ENCODE data around the gene RCSD1.

The RCSD1 gene

DNA sequence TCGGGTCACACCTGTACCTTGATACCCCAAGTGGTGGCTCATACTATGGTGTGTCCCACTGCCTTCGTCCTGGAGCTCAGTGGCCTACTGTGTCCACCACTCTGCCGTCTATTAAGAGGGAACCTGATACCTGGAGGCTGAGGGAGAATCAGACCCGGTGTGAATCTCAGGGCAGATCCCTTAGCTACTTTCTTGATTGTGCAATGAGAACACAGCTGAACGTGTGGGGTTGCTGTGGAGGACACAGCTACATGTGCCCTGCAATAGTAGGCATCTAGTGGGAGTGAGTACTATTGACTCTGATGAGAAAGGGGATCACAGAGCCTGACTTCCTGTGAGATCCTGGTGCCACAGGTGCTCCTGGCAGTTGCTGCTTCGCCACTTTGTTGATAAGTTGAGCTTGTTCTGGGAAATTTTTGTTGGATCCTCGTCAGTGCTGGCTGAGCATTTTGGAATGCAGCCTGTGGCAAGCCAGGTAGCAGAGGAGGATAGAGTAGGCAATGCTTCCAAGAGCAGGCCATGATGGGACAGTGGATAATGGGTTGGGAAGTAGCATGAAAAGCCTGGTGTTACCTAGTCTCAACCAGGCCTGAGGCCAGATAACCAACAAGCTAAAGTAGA lies 63.5 kb downstream of the RCSD1 start:
- ATAC-seq = no peak

DNA sequence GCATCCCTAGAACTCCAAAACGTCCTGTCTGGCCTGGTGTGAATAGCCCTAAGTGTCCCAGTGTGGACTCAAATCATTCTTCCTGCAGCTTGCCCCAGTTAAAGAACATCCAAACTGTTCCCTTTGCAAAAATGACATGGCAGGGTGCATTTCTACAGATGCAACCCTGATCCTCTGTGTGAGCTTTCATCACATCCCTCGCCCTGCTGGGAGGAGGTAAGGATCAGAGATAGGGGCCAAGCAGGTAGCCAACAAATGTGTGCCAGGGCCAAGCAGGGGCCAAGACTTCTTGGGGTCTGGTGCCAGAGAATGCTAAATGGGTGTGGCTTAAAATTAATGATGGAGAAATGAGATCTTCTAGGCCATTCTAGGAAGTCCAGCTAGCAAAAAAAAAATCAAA lies 64.7 kb downstream of the RCSD1 start:
- DNase-seq (no peak), ATAC-seq (no peak)

More for the DNA sequence above, 63.5 kb downstream of the RCSD1 start:
- DNase-seq = no peak

DNA sequence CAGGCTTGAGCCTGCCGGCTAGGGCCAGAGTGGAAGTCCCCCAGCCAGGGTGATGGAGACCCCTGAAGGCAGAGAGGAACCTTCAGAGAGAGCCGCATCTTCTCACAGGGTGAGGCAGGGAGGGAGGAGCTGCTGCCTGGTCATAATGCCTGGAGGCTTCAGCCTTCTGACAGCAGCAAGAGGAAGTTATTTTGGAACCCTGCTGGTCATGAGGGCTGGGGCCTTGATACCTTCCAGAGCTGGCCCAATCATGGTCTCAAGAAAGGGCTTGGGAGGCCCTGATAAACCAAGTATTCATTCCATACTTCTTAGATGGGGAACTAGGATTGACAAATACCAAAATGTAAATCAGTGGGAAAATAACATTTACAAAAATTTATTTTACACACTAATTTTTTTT lies 65.1 kb downstream of the RCSD1 start:
- no peak for ATAC-seq
- no peak for DNase-seq

DNA sequence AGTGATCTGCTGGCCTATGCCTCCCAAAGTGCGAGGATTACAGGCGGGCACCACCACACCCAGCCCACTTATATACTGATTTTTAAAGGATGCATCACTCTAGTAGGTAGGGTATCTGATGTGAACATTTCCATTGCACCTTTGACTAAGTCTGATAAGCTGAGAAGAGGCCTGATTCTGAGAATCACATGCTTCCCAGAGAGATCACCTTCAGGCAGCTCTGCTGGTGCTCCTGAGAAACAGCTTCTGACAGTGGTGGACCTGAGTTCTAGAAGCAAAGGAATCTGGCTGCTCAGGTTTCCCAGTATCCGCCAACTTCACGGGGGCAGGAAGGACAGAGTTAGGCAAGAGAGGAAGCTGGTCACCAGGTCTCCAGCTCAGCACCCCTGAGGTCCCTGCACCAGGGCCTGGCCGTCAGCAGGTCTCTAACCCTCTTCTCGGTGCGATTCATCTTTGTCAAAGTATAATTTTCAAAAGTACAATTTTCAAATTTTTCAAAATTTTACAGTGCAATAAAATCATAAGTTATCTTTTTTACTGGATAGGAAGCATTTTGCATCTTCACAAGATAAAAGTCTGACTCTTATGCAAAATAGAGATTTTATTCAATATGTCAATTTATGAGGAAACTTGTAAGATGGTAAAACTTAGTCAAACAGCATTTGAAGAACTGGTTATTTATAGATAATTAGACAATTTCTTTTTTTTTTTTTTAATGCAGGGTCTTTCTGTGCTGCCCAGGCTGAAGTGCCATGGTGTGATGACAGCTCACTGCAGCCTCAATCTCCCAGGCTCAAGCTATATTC lies 65.9 kb downstream of the RCSD1 start:
- no peak for DNase-seq
- no peak for ATAC-seq

DNA sequence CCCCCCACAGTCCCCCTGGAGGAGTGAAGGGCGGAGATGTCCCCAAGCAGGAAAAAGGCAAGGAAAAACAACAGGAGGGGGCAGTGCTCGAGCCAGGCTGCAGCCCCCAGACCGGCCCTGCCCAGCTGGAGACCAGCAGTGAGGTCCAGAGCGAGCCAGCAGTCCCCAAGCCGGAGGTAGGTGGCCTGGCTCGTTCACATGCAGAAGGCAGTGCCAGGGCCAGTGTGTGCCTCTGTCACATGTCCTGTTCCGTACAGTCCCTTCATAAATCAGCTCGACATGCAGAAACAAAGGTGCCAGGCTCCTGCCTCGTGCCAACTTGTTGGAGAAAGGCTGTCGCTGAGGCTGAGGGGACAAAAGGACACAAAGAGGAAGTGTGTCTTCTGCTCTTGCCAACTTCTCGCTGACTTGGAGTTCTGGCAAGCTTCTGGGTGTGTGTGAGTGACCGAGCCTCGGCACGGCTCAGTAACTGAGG lies 67.7 kb downstream of the RCSD1 start:
- DNase-seq = no peak
- ATAC-seq = no peak

DNA sequence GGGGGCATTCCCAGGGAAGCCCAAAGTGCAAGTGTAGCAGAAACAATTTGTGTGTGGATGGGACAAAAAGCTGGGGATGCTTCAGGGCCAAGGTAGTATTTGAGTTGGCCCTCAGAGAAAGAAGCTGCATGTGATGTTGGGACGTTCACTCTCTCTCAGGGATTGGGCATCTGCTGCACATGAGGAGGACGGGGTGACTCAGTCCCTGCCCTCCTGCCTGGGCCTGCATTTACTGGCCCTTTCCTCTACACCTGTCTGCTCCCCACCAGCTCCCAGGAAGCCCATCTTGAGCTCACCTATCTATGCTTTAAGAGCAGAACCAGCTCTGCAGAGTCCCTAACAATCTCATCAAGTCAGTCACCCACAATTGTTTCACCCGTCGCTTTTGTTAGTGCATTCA lies 68.3 kb downstream of the RCSD1 start:
- DNase-seq = no peak
- ATAC-seq = no peak

DNA sequence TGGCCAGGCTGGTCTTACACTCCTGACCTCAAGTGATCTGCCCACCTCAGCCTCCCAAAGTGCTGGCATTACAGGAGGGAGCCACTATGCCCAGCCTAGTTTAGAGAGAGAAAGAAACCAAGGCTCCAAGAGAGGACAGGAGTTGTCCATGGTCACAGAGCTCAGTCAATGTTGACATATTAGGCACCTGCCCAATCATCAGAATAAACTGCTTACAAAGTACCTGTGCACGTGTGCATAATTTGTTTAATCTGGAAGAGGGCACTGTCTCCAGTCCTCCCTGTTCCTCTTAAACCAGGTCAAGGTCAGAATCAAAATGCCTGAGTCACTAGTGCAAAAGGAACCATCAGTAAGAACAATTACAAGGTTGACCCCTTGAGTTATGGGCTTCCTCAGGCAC lies 71.5 kb downstream of the RCSD1 start:
- ATAC-seq (no peak), DNase-seq (no peak)

DNA sequence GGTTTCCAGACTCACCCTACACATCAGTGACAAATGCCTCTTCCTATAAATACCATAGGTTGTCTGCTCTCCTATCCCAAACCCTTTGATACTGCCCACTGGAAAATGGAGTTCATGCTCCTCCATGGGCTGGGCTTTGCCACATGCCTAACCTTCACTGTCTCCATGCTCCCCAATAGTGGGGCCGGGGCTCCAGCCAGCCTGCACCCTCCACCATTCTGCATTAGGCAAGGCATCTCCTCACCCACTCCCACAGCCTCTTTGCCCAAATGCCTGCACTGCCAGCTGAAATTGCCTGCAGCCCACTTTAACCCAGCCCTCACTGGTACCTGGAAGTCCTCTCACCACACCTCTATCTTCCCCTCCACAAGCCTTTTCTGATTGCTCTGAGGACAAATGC lies 73.5 kb downstream of the RCSD1 start:
- DNase-seq = no peak
- no peak for ATAC-seq

DNA sequence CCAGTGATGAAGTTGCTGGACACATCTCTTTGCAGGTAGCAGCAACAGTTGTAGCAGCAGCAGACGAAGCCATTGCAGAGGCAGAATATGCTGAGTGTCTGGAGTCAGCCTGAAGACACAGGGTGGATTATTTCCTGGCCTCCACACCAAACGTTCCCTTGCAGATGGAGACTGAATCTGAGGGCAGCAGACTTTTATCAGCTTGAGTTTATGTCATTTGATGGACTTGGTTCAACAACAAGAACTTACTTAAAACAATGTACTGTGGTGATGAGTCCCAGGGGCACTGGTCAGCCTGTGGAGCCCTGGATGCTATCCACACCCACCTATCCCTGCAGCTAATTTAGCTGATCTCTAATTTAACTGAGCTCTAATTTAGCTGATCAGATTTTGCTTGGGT lies 74.7 kb downstream of the RCSD1 start:
- ATAC-seq = no peak
- DNase-seq = no peak

DNA sequence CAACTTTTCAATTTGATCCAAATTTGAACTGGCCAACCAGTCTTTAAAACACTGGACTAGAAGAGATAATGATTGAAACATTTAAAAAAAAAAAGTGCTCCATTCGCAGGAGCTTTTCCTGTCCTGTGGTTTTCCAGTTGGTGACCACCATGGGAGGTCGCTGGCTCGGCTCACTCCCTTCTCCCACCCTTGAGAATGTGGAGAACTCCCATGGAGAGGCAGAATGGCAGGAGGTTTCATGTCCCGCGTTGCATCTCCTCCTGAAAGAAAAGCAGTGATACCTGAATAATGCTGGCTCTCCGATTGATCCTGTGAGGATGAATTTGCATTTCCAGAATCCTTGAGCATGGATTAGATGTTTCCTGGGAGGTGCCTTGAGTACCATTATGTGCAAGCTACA lies 75.2 kb downstream of the RCSD1 start:
- ATAC-seq (no peak), DNase-seq (no peak)

DNA sequence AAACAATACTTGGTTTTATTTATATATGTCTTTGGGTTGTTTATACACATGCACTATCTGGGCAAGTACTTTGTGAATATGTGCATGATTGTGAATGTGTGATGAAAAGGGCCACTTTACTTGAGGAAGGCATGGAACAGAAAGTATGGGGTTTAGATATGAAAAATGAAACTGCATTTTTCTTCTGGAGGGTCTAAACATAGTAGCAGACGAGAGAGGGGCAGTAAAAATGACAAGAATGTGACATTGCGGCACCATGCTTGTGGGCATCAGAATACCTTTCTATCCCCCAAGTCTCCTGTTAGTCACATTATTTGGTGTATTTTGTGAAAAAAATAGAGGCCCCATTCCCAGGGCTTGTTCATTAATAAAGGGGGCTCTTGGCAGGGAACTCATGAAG lies 76.3 kb downstream of the RCSD1 start:
- DNase-seq (no peak), ATAC-seq (no peak)

DNA sequence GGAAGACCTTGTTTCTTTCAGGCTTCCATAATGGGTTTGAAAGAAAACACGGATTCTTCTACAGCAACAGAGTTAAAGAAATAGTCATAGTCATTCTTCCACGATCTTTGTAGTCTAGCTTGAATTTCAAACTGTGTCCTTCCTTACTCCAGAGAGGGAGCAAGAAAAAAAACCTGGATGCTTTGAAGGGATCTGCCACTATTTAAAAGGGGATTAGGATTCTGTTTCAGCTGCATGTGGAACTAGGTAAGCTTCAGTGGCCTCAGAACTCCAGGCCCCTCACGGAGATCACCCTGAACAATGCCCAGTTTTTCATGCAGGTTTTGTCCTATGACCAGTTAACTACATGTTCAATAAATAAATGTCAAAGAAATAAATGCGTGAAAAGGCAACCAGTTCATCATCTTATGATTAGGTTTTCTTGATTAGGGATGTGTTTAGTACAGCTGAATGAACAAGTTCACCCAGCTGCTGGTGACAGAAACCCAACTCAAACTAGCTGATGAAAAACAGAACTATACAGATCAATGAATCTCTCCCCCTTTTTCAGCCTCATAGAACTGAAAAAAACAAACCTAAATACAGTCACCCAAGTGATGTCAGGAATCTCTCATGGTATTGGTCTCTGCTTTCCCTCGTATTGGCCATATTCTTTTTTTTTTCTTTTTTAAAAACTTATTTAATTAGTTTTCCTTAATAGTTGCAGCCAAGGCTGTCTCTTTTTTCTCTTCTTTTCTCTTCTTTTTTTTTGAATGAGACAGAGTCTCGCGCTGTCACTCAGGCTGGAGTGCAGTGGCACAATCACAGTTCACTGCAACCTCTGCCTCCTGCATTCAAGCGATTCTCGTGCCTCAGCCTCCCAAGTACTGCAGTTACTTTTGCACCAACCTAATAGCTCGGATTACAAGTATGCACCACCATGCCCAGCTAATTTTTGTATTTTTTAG lies 77.2 kb downstream of the RCSD1 start:
- DNase-seq = no peak
- no peak for ATAC-seq

DNA sequence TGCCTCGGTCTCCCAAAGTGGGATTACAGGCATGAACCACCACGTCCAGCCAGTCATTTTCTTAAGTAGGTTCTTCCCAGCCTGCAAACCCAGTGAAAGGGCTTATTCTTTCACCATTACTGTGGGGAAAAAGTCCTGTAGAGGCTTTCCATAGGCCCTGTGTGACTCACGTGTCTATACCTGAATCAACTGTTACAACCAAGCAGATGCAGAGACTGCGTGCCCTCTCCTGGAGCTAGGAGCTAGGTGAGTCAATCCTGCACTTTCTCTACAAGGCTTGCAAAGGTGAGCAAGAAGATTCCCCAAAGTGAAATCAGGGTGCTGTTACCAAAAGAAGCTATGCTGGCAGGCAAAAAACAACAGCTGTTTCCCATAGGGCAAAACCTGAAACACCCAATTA lies 77.9 kb downstream of the RCSD1 start:
- no peak for DNase-seq
- peak; percentile 78 for ATAC-seq

DNA sequence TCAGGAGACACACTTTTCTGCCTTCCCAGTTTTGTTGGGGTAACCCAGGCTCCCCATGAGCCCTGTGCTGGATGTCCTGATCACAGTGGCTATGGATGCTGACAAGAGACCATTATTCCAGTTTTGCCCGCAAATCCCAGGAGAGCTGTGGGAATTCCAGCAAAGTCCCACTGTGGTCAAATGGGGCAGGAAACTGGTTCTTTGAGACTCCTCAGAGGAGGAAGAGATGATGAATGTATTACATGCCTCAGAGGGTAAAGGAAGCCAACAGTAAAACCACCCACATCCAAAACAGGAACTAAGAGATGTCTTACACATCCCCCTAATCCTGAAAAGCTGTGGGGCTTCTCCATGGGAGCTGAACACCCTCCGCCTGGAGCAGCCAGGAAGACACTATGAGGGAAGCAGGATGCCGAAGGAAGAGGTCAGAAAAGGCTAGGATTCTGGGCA lies 78.9 kb downstream of the RCSD1 start:
- DNase-seq (no peak), ATAC-seq (no peak)

DNA sequence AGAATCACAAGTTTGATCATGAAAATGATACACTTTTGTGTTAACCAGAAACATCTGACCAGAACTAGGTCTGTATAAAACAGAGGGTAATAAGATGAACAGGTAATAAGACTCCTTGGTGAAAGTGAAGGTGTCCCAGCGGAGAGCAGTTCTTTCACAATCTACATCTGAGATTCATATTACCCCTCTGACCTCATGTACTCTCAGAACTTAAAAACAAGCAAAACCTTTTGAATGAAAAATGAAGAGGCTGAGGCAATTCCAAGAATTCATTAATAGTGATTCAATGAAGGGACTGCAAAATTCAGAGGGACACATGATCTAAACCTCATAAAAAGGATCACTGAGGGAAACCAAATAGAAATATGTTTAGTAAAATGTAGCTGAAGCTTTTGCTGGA lies 80.8 kb downstream of the RCSD1 start:
- DNase-seq = no peak
- ATAC-seq = no peak

DNA sequence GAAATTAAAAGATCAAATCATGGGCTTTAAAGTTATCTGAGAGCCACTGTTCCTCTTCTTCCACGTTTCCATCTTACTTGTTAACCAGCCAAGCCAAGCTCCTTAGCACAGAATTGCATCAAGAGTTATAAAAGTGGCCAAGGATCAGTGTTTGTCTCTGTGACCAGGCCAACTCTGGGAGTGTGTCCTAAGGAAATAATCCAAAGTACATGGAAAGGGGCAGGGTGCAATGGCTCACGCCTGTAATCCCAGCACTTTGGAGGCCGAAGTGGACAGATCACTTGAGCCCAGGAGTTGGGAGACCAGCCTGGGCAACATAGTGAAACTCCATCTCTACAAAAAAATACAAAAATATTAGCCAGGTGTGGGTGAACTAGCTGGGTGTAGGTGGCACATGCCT lies 81.8 kb downstream of the RCSD1 start:
- ATAC-seq = no peak

DNA sequence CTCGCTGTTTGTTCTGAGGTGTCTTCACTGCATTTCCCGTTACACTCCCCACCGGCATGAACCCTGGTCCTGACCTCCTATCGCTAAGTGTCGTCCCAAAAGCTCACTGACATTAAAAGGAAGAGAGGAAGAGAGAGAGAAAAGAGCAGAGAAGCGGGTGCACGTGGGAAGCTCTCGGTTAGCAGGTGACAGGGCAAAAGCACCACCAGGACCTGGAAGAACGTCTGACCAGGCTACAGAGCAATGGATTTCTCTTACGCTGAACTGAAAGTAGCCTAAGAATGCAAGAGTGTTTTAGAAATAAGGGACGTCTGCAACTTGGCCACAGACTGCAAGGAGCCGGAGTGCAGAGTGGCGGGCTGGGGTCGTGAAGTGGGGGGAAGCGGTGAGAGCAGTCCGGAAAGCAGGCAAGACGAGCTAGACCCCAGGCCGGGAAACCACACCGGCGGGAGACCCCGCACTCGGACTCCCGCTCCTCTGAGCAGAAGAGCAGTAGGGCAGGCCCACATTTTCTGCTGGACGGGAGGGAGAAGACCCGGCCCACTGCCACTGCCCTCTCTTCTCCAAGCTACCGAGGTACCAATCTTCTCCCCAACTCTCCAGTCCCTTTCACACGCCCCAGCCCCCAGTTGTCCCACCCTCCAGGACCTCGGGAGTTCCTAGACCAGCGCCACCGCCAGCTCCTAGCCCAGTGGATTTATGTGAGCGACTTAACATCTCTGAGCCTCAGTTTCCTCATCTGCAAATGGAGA lies 83.5 kb downstream of the RCSD1 start:
- DNase-seq (peak; percentile 36), ATAC-seq (no peak)

More for the DNA sequence above, 81.8 kb downstream of the RCSD1 start:
- no peak for DNase-seq

DNA sequence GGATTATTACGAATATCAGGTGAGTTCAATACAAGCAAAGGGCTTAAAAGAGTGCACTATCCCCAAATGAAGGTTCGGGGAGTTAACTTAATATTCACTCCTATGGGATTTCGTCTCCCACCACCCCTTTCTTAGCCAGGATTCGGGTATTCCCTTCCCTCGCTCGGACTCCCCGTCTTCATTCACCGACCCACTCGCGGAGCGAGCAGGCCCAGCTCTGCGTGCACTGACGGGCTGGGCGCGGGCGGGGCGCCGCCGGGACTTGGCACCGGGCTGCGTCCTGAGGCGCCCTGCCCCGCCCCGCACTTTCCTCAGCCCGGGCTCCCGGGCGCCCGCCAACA lies 84.0 kb downstream of the RCSD1 start:
- DNase-seq (peak; percentile 84), ATAC-seq (peak; percentile 75)

DNA sequence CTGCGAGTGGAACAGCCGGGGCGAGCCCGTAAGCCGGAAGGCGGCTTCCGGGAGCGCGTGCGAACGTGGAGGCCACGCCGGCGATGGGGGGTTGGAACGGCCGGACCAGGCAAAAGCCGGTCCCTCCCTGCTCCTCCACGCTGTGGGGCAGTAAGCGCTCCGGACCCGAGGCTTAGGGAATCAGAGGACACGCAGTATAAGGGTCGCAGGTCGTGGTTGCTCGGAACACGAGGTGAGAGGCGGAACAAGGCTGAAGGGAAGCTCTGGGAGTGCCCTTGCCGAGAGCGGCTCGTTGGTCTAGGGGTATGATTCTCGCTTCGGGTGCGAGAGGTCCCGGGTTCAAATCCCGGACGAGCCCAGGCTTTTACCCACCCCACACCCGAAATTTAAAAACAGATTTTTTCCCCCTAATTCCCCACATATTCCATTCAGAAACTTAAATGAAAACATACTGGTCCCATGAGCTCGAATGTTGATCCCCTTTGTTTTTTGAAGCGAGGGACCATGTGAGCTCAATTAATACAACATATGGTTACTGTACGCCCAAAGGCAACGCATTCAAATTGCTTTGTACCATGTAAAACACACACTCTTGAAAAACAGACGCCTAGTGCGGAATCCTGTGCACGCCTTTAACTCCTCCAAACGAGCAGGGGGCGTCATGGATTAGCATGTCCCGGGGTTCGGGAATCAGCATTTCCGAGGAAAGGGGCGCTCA lies 84.6 kb downstream of the RCSD1 start:
- DNase-seq (peak; percentile 92), ATAC-seq (peak; percentile 59)

DNA sequence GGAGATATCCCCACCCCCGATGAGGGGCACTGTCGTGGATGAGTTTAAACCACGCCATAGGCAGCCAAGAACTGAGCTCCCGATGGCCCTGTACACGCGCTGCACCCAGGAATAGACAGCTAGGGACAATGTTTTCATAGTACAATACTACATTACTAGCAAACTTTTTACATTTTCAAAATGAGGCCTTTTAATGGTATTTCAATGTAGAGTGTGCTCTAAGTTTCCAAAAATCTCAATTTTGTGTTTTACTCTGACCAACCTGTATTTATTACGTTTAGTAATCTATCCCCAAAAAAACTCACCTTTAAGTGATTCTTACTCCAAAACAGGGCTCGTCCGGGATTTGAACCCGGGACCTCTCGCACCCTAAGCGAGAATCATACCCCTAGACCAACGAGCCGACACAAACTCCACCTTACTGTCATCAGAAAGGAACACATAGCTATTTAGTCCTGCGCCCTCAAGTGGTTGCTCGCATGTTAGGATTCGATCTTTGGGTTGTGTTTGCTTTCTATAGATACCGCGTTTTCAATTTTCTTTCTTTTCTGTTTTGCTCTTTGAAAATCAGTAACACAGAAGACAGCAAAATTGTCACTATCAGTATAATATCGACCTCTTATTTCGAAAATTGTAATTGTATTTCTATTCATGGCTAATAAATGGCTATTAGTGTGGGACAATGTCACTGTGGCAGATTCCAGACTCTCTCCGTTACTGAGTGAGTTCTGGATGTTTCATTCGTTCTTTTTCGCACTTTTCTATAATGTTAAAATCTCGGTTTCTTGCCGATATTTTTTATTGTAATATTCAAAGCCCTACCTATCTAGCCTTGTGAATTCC lies 85.3 kb downstream of the RCSD1 start:
- DNase-seq = peak; percentile 86
- ATAC-seq = peak; percentile 64

DNA sequence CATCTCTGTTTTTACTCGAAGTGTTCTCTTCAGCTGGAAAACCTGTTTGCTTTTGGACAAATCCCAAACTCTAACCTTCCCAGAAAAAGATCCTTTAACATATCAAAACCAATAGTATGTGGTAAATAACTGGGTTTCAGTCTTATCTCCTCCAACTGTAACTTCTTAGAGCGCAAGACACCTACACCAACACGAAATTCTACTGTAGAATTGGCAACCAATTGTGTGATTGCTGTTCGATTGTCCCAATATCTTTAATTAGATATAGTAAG lies 85.9 kb downstream of the RCSD1 start:
- ATAC-seq (no peak), DNase-seq (no peak)

Data from stimulated activated naive CD8-positive, alpha-beta T cell treated with anti-CD3 and anti-CD28 coated beads, Interleukin-15, Interleukin-2, amounts not matched to agents 100 U/mL and 50 U/mL, for 24 hours (primary cell).